H1 (cell line): ENCODE measurements around the gene MEIOSIN. TPM values are rescaled to one million over a fixed set of nuclear protein-coding genes. Genes with fewer than 3 reads are reported as not detected.

Experiments used
- ASH2L ChIP-seq: fragments of 200-600, 300-600 bp; sonication (generic); IDR thresholded peaks from one replicate; pipeline ENCODE4 v1.7.1; 2017; ENCODE audit warnings: low read length
- JUN ChIP-seq: IDR thresholded peaks from 2 replicates; pipeline ENCODE4 v1.6.1; 2011; ENCODE audit warnings: low read depth, mild to moderate bottlenecking, improper control_type of control experiment, low read length
- RAD21 ChIP-seq, 2 experiments: IDR thresholded peaks in 1 of 2; conservative IDR thresholded peaks in 1 of 2; 2 replicates each; pipeline ENCODE4 v1.6.1; 2011; ENCODE audit warnings: low read depth in 2 of 2, low read length in 2 of 2, improper control_type of control experiment in 1 of 2, inconsistent platforms in 1 of 2, mild to moderate bottlenecking in 1 of 2, moderate library complexity in 1 of 2
- TAF7 ChIP-seq: optimal IDR thresholded peaks from 2 replicates; pipeline ENCODE3; 2011; ENCODE audit warnings: low read depth, mild to moderate bottlenecking, inconsistent platforms, low read length, moderate library complexity, borderline replicate concordance
- polyA plus RNA-seq, 7 experiments: library from polyadenylated mRNA; depleted of rRNA in 3 of 7; stranded (reverse) in 5 of 7; unstranded in 2 of 7; fragments of >200 nt in 5 of 7; fragments of 200-250 nt in 2 of 7; gene quantifications; 1 replicate in 5 of 7; 2 replicates in 1 of 7; 4 replicates in 1 of 7; pipeline versions ENCODE4 v1.2.1 to v1.2.3, GENCODE V29; 2011 to 2013; ENCODE audit warnings: missing spikeins in 2 of 7, mixed read lengths in 2 of 7
- total RNA-seq: library from RNA; stranded (reverse); fragmentation: NEBNext Ultra II Directional; extraction: Animal tissue kit (Norgen Biotek cat#: 25700); gene quantifications from 2 replicates; pipeline ENCODE4 v1.2.1, GENCODE V29; 2021

MEIOSIN gene
- total and polyA plus RNA-seq, 2 of the 8 experiments (the other 6 are each of a cell fraction or from before 2014, with no cell fraction given) = 0.11 TPM; not detected in 1

GRCh38 chr19:45793178-45793564, 59.9 kb downstream of the MEIOSIN start (continued):
- TF ChIP-seq RAD21 (IDR thresholded peaks at IDR 0.05 in 1 of 2, conservative IDR thresholded peaks at IDR 0.05 in 1 of 2; ENCODE audit: low read depth in 2 of 2, low read length in 2 of 2) (no peak), JUN (no peak), ASH2L (no peak), TAF7 (no peak)
